Measurements from ENCODE around the gene FAM163B.
"Not testable (repeated sequence)": the region's sequence is repeated elsewhere in the genome, so short reads cannot be mapped to it uniquely, and the experiment has no call there.

Gene FAM163B

GRCh38 chr9:133638711-133639110 lies 29.5 kb upstream of the FAM163B start:
- no peak for DNase-seq

DNA sequence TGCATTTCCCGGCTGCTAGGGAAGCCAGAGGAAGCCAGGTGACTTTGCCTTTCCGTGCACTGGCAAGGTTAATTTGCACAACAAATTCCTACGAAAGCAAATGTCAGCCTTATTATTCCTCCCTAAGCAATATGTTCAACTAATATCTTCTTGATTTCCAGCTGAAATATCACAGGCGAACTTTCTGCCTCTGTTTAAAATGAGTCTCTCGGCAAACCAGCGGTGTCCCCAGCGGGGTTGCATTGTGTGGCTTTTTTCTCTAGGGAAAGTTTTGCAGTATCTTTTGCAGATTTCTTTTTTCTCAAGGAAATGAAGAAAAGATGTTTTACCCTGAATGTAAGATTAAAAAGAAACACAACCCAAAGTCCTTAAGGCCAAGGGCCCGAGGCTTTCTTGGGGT lies 28.9 kb upstream of the FAM163B start:
- DNase-seq = no peak

DNA sequence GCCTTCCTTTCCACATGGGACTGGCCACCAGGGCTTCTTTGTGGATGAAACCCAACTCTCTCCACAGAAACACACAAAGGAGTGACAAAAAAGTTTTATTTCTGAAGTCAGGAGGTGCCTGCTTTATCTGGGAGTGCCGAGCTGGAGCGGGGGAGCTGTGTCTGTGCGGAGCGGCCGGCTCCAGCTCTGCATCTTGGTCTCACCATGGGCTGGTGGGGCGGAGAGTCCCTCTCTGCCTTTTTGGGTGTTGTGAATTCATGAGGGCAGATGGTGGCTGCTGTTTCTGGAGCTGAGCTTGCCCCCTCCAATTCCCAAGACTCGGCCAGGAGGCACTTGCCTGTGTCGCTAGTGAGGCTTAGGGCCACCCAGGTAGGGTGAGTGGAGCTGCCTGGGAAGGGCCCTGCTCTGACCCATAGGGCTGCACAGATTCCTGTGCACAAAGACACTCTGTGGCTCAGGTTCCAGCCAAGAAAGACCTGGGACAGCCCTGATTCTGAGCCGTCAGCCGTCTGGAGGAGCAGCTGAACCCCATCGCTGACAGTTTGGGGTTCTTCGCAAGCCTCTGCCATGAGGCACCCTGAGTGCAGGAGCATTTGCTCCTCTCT lies 28.4 kb upstream of the FAM163B start:
- no peak for DNase-seq

DNA sequence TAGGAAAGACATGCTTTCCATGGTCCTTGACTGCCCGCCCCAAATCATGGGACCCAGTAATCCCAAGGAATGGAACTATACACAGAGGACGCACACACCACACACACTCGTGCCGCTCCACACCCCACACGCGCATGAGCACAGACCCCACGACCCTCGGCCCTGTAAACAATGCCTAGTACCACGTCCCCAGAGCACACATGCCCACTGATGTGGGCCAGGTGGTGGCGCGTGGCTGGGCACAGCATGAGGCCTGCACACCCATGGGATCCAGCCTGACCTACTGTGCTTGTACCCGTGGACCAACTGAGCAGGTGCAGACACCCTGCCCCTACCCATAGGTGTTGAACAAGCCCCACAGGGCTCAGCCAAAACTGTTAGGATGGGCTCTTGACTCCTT lies 27.7 kb upstream of the FAM163B start:
- no peak for DNase-seq

DNA sequence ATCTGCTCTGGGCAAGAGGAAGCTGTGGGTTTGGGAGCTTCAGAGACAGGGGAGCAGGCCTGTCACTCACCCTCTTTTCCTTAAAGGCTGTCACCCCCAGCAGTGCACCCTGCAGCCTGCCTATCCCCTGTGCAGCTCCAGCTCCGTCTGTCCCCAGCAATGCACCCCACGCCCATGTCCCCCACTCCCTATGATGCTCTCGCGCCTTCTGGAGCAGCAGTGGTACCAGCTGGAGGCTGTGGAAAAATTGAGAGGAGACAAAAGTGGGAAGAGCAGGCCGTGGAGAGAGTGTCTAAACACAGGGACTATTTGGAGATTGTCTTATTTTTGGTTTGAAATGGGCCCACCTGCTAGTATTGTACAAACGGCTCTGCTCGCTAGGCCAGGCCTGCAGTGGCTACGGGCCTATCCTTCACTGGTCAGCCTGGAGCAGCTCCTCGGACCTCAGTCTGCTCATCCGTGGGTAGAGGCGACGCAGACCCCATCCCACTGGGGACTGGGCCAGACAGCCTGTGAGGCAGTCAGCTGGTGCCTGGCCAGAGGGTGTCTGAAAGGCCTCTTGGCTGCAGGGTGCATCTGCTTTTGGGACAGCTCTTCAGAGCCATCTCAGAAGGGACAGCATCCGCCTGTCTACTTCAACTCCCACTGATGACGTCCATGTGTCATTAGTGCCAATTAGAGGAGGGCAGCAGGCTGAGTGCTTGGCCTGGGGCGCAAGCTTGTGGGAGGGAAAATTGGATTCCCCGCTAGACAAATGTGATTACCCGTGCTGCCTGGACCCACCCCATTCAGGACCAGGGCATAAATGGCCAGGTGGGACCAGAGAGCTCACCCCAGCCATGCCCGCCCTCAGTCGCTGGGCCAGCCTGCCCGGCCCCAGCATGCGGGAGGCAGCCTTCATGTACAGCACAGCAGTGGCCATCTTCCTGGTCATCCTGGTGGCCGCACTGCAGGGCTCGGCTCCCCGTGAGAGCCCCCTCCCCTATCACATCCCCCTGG lies 26.6 kb upstream of the FAM163B start, which contains the start of gene DBH:
TSS of gene DBH (plus strand) at position 831 of the 999 bp plus-strand sequence. CDS start at position 840, 9 bp downstream.
- DNase-seq = no peak

- DNase-seq = no peak
Observed at GRCh38 chr9:133635098-133635497, 25.9 kb upstream of the FAM163B start.

DNA sequence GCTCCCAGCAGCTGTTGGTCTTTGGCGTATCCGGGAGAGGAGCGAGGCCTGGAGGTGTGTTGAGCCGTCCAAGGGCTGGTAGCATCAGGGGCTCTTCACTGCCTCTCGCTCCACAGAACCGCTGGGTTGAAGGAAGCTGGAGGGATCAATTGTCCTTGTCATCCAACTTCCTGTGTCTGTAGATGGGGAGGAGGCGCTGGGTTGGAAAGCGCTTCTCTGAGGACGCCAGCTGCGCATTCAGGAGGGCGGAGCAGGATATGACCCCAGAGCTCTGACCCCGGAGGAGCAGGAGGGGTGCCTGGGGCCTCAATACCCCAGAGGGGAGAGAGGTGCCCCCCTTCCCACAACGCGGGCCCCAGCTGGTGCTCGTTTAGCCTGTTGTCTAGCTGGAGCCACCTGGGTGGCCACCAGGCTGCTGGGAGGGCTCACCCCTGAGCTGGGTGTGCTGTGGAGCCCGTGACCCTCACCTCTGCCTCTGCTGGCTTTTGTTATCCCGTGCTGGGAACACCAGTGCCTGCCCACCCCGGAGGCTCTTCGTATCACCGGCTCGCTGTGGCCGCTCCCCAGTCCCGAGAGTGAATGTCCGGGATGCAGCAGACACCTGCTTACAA lies 25.0 kb upstream of the FAM163B start:
- peak; percentile 83 for DNase-seq

GRCh38 chr9:133633681-133634080 lies 24.5 kb upstream of the FAM163B start:
- DNase-seq = no peak

- DNase-seq = peak; percentile 34
Observed at GRCh38 chr9:133632806-133633680, 23.9 kb upstream of the FAM163B start.

GRCh38 chr9:133631111-133631510 lies 21.9 kb upstream of the FAM163B start:
- no peak for DNase-seq

DNA sequence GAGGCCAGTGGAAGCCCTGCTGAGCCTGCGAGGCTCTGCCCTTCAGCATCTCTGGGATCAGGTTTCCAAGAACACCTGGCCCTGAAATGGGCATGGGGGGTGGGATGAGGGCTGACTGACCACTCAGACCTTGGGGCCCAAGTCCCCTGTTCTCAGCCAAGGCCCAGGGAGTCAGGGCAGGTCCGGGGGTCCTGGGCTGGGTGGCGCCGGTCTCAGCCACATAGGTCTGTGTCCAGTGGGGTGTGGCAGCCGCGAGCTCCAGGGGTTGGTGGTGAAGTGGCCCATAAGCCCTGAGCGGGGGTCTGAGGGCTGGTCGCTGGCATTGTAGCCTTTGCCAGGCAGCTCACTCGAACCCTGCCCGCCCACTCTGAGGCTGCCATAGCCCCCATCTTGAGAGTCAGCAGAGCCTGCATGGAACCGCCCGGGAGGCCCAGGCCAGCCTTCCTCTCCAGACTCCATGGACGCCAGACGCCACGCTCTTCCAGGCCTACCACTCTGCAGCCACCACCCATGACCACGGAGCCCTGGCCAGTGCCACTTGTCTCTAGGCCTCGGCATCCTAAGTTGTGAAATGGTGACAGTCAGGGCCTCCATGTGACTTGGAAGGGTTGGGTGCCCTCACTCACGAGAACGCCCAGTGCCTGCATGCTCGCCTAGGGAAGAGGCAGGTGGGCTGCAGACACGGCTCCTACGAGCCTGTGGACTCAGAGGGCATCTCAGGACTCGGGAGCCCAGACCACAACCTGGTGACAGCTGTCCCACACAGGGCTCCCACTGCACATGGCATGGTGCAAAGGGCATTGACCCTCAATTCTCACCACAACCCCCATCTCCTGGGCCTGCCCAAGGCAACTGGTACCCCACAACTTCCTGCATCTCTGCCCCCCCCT lies 20.3 kb upstream of the FAM163B start:
- DNase-seq = no peak

DNA sequence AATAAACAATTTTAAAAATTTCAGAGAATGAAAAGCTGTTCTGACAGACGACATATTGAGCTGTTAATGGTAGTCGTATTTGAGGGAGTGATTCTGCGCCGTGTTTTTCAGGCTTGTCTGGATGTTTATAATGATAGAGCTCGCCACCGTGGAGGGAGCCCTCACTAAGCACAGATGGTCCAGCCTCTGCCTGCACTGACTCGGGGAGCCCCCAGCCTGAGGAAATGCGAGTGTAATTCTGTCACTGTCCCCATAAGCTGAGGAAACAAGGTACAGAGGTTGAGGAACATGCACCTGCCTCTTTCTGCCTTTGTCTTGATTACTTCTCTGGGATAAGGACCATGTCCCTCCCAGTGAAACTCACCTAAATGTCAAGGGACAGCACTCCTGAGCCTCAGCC lies 19.6 kb upstream of the FAM163B start:
- no peak for DNase-seq

GRCh38 chr9:133627341-133627740 lies 18.2 kb upstream of the FAM163B start:
- DNase-seq = no peak

GRCh38 chr9:133626008-133626407 lies 16.8 kb upstream of the FAM163B start:
- DNase-seq = not testable (repeated sequence)

DNA sequence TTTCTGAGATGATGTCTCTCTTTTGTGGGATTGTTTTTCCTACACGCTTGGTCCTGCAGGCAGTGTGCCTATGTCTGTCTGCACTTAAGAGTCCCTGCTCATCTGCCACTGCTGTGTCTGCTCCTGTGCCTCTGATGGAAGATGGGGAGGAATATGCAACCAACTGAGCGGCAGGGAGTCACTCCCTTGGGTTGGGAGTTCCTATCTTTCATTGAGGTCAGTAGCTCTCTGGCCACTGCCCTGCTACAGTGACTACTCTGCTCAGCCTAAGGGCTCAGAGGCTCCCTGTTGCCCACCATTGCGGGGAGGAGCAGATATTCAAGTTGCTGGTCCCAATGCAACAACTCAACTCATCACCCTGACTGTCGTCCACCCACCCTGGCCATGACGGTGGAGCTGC lies 13.4 kb upstream of the FAM163B start:
- no peak for DNase-seq

GRCh38 chr9:133621725-133622267 lies 12.6 kb upstream of the FAM163B start:
- DNase-seq = no peak

- DNase-seq = no peak
Observed at GRCh38 chr9:133619791-133620190, 10.6 kb upstream of the FAM163B start.

- DNase-seq = no peak
Observed at GRCh38 chr9:133618726-133619125, 9.5 kb upstream of the FAM163B start.

GRCh38 chr9:133616643-133617405 lies 7.6 kb upstream of the FAM163B start:
- no peak for DNase-seq

DNA sequence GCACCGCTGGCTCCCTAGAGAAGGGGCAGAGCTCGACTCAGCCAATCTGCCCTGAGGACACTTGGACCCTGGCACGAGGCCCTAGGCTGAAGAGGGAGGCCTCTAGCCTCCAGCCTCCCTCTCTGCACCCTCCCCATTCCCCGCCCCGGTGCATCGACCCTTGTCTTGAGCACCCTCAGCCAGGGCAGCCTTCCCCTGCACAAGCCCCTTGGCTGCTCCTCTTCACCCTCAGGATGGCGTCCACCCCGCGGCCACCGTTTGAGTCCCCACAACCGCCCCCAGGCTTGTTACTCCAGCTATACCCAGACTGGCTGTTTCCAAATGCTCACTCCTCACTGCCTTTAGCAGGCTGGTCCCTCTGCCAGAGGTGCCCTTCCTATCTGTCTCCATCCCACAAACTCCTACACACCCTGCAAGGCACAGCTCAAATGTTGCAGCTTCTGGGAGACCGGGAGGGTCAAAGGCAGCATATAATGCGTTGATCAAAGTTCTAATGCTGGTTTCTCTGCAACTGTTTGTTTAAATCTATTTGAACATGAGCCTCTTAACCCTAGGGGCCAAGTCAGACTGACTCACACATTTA lies 6.5 kb upstream of the FAM163B start:
- DNase-seq = no peak

All from DMS53 (cell line).